Measurements from ENCODE around the gene CCL22. TPM values are rescaled to one million over a fixed set of nuclear protein-coding genes. Genes with fewer than 3 reads are reported as not detected.

The CCL22 gene
- total RNA-seq, 1 experiment from 2014 or later, result not detected

DNA sequence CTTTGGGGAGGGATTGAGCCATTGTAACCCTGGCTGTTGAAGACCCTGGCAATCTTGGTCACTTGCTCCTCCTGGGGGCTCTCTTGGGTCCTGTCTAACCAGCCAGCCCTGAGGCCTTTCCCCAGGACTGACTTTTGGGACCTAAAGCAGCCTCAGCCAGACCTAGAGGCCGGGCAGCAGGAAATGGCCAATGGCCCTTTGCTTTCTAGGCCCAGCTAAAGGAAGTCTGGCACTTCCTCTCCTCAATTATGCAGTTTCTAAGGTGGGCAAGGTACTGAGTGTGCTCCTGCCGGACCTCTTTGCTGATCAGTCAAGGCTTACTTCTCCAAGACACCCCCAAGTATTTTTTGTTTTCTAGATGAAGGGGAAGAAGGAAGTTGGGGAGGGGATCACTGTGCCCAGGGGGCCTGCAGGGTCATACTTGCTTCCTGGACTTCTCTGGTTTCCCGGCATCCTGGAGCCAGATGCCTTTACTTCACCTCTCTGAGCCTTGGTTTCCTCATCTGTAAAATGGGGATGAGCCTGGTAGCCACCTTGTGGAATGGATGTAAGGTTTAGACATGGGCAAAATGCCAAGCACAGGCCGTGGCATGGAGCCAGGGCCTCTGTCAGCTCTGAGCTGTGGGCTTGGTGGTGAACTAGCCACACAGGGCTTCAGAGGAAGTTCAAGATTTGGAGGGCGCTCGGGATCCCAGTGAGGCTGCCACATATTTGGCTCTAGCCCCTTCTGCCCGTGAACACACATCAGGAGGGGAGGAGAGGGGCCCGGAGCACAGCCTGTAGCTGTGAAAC, 22.3 kb downstream of the CCL22 start:
- ChIA-PET POLR2A (ENCODE audit: low non-redundant PET) (interaction anchor here (0.5 kb wide), 1 partner anchor 38 kb away, joined by 3 read pairs; no protein-coding TSS in a partner anchor), CTCF (no interaction called here)
- no peak for TF ChIP-seq EZH2 (IDR thresholded peaks at IDR 0.05; ENCODE audit: borderline replicate concordance, low read depth, low read length, poor library complexity, severe bottlenecking)
- TF ChIP-seq, protein P1, sequence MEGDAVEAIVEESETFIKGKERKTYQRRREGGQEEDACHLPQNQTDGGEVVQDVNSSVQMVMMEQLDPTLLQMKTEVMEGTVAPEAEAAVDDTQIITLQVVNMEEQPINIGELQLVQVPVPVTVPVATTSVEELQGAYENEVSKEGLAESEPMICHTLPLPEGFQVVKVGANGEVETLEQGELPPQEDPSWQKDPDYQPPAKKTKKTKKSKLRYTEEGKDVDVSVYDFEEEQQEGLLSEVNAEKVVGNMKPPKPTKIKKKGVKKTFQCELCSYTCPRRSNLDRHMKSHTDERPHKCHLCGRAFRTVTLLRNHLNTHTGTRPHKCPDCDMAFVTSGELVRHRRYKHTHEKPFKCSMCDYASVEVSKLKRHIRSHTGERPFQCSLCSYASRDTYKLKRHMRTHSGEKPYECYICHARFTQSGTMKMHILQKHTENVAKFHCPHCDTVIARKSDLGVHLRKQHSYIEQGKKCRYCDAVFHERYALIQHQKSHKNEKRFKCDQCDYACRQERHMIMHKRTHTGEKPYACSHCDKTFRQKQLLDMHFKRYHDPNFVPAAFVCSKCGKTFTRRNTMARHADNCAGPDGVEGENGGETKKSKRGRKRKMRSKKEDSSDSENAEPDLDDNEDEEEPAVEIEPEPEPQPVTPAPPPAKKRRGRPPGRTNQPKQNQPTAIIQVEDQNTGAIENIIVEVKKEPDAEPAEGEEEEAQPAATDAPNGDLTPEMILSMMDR (conservative IDR thresholded peaks at IDR 0.05; ENCODE audit: low read depth, low read length), result no peak
- H3K4me3 ChIP-seq (ENCODE audit: low read depth, low read length, poor library complexity, severe bottlenecking), result no peak overlapping the region
- intact Hi-C loops (cut with micrococcal nuclease; ENCODE audit: unreplicated experiment), result no loop called here
- BruUV-seq (replicated peaks), result no TSS peak
- no peaks in the 10 kb centered on the region for H3K9me3 ChIP-seq (ENCODE audit: low read depth, low read length, poor library complexity, severe bottlenecking)
- no peak overlapping the region for H3K27ac ChIP-seq (ENCODE audit: low read depth, low read length, poor library complexity, severe bottlenecking)
- no peaks in the 10 kb centered on the region for H3K36me3 ChIP-seq (ENCODE audit: insufficient read depth, low read length, poor library complexity, severe bottlenecking)
- no peak for DNase-seq (ENCODE audit: low spot score)
- no peaks in the 10 kb centered on the region for H3K27me3 ChIP-seq (replicated peaks; ENCODE audit: insufficient read depth, low read depth, low read length, poor library complexity)
- H3K4me1 ChIP-seq (ENCODE audit: insufficient read depth, low read length, poor library complexity, severe bottlenecking), result no peaks in the 10 kb centered on the region

DNA sequence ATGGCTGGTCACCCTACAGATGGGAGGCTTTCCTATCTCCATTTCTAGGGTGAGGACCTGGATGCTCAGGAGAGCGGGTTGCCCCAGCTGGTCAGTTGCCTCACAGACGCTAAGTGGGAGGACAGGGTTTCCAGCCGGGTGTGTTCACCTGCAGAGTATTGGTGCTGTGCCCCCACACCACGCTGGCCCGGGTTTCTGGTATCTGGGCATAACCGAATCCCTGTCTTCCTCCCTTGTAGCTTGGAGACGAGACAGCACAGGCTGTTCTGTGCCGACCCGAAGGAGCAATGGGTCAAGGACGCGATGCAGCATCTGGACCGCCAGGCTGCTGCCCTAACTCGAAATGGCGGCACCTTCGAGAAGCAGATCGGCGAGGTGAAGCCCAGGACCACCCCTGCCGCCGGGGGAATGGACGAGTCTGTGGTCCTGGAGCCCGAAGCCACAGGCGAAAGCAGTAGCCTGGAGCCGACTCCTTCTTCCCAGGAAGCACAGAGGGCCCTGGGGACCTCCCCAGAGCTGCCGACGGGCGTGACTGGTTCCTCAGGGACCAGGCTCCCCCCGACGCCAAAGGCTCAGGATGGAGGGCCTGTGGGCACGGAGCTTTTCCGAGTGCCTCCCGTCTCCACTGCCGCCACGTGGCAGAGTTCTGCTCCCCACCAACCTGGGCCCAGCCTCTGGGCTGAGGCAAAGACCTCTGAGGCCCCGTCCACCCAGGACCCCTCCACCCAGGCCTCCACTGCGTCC, 23.4 kb downstream of the CCL22 start:
- H3K9me3 ChIP-seq (ENCODE audit: low read depth, low read length, poor library complexity, severe bottlenecking), result no peaks in the 10 kb centered on the region
- POLR2A ChIA-PET (ENCODE audit: low non-redundant PET), result interaction anchor here (0.5 kb wide), 1 partner anchor 39 kb away, joined by 3 read pairs; no protein-coding TSS in a partner anchor
- TF ChIP-seq EZH2 (IDR thresholded peaks at IDR 0.05; ENCODE audit: borderline replicate concordance, low read depth, low read length, poor library complexity, severe bottlenecking), result no peak
- TF ChIP-seq, protein P1 (conservative IDR thresholded peaks at IDR 0.05; ENCODE audit: low read depth, low read length), result no peak
- CTCF ChIA-PET, result interaction anchor here (0.6 kb wide), 1 partner anchor 315 kb away, joined by 3 read pairs; no protein-coding TSS in a partner anchor
- H3K4me1 ChIP-seq (ENCODE audit: insufficient read depth, low read length, poor library complexity, severe bottlenecking), result peaks cover 4% of the 10 kb centered on the region
- no peak overlapping the region for H3K27ac ChIP-seq (ENCODE audit: low read depth, low read length, poor library complexity, severe bottlenecking)
- no peak for DNase-seq (ENCODE audit: low spot score)
- BruUV-seq (replicated peaks), result no TSS peak
- no peaks in the 10 kb centered on the region for H3K36me3 ChIP-seq (ENCODE audit: insufficient read depth, low read length, poor library complexity, severe bottlenecking)
- H3K4me3 ChIP-seq (ENCODE audit: low read depth, low read length, poor library complexity, severe bottlenecking), result no peak overlapping the region
- H3K27me3 ChIP-seq (replicated peaks; ENCODE audit: insufficient read depth, low read depth, low read length, poor library complexity), result no peaks in the 10 kb centered on the region
- intact Hi-C loops (cut with micrococcal nuclease; ENCODE audit: unreplicated experiment), result no loop called here

DNA sequence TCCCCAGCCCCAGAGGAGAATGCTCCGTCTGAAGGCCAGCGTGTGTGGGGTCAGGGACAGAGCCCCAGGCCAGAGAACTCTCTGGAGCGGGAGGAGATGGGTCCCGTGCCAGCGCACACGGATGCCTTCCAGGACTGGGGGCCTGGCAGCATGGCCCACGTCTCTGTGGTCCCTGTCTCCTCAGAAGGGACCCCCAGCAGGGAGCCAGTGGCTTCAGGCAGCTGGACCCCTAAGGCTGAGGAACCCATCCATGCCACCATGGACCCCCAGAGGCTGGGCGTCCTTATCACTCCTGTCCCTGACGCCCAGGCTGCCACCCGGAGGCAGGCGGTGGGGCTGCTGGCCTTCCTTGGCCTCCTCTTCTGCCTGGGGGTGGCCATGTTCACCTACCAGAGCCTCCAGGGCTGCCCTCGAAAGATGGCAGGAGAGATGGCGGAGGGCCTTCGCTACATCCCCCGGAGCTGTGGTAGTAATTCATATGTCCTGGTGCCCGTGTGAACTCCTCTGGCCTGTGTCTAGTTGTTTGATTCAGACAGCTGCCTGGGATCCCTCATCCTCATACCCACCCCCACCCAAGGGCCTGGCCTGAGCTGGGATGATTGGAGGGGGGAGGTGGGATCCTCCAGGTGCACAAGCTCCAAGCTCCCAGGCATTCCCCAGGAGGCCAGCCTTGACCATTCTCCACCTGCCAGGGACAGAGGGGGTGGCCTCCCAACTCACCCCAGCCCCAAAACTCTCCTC, 24.1 kb downstream of the CCL22 start:
- CTCF ChIA-PET, result no interaction called here

More for the DNA sequence above, 24.1 kb downstream of the CCL22 start:
- peaks cover 4% of the 10 kb centered on the region for H3K4me1 ChIP-seq (ENCODE audit: insufficient read depth, low read length, poor library complexity, severe bottlenecking)
- BruUV-seq (replicated peaks), result no TSS peak
- no peak overlapping the region for H3K4me3 ChIP-seq (ENCODE audit: low read depth, low read length, poor library complexity, severe bottlenecking)
- H3K36me3 ChIP-seq (ENCODE audit: insufficient read depth, low read length, poor library complexity, severe bottlenecking), result no peaks in the 10 kb centered on the region
- no peak overlapping the region for H3K27ac ChIP-seq (ENCODE audit: low read depth, low read length, poor library complexity, severe bottlenecking)
- no peak for DNase-seq (ENCODE audit: low spot score)
- no peaks in the 10 kb centered on the region for H3K9me3 ChIP-seq (ENCODE audit: low read depth, low read length, poor library complexity, severe bottlenecking)
- POLR2A ChIA-PET (ENCODE audit: low non-redundant PET), result no interaction called here
- intact Hi-C loops (cut with micrococcal nuclease; ENCODE audit: unreplicated experiment), result no loop called here
- TF ChIP-seq, protein P1 (conservative IDR thresholded peaks at IDR 0.05; ENCODE audit: low read depth, low read length), result peak; percentile 25; the same call in 1 of the 2 replicates
- no peak for TF ChIP-seq EZH2 (IDR thresholded peaks at IDR 0.05; ENCODE audit: borderline replicate concordance, low read depth, low read length, poor library complexity, severe bottlenecking)
- no peaks in the 10 kb centered on the region for H3K27me3 ChIP-seq (replicated peaks; ENCODE audit: insufficient read depth, low read depth, low read length, poor library complexity)
